H9 (cell line): ENCODE measurements around the gene PIP4K2A. TPM values are rescaled to one million over a fixed set of nuclear protein-coding genes. Genes with fewer than 3 reads are reported as not detected.

ENCODE experiments used
- DNase-seq: peaks from one replicate; pipeline ENCODE4 v3.0.0-alpha.2; 2017
- H2AFZ ChIP-seq: one replicate; pipeline ENCODE4 v1.6.1; 2013; ENCODE audit warnings: mild to moderate bottlenecking, low read length, control low read depth, moderate library complexity
- H2AK5ac ChIP-seq: 2 replicates; pipeline ENCODE4 v1.6.1; 2013; ENCODE audit warnings: low read length, control low read depth, mixed read lengths; ENCODE audit not compliant: insufficient read length
- H2BK120ac ChIP-seq: one replicate; pipeline ENCODE4 v1.6.1; 2013; ENCODE audit warnings: low read depth, mild to moderate bottlenecking, low read length, control low read depth, inconsistent platforms; ENCODE audit not compliant: poor library complexity, severe bottlenecking
- H2BK12ac ChIP-seq: 2 replicates; pipeline ENCODE4 v1.6.1; 2013; ENCODE audit warnings: low read length, control low read depth, mixed read lengths, low read depth; ENCODE audit not compliant: insufficient read length
- H2BK15ac ChIP-seq: 2 replicates; pipeline ENCODE4 v1.6.1; 2013; ENCODE audit warnings: low read depth, low read length, control low read depth
- H2BK20ac ChIP-seq: one replicate; pipeline ENCODE4 v1.6.1; 2013; ENCODE audit warnings: low read depth, mild to moderate bottlenecking, low read length, control low read depth, inconsistent platforms; ENCODE audit not compliant: poor library complexity, severe bottlenecking
- H2BK5ac ChIP-seq: 2 replicates; pipeline ENCODE4 v1.6.1; 2013; ENCODE audit warnings: low read length, control low read depth, mixed read lengths; ENCODE audit not compliant: insufficient read length
- H3K14ac ChIP-seq: 2 replicates; pipeline ENCODE4 v1.6.1; 2013; ENCODE audit warnings: low read length, control low read depth; ENCODE audit not compliant: insufficient read depth
- H3K18ac ChIP-seq: 2 replicates; pipeline ENCODE4 v1.6.1; 2013; ENCODE audit warnings: low read depth, mild to moderate bottlenecking, mixed read lengths, low read length, control low read depth; ENCODE audit not compliant: insufficient read length
- H3K23ac ChIP-seq: 2 replicates; pipeline ENCODE4 v1.6.1; 2013; ENCODE audit warnings: low read length, control low read depth, mixed read lengths, low read depth; ENCODE audit not compliant: insufficient read length
- H3K23me2 ChIP-seq: 2 replicates; pipeline ENCODE4 v1.6.1; 2013; ENCODE audit warnings: low read depth, mild to moderate bottlenecking, mixed read lengths, low read length, control low read depth; ENCODE audit not compliant: insufficient read length, poor library complexity, severe bottlenecking
- H3K27ac ChIP-seq: 2 replicates; pipeline ENCODE4 v1.5.1; 2013; ENCODE audit warnings: low read length, control low read depth, mixed read lengths, low read depth; ENCODE audit not compliant: insufficient read length
- H3K27me3 ChIP-seq: 2 replicates; pipeline ENCODE4 v1.6.1; 2013; ENCODE audit warnings: low read length, control low read depth, inconsistent platforms; ENCODE audit not compliant: insufficient read depth
- H3K4ac ChIP-seq: 2 replicates; pipeline ENCODE4 v1.6.1; 2013; ENCODE audit warnings: low read depth, mild to moderate bottlenecking, control low read depth, inconsistent platforms, low read length, moderate library complexity
- H3K4me1 ChIP-seq: 2 replicates; pipeline ENCODE4 v1.6.1; 2013; ENCODE audit warnings: low read length, control low read depth, inconsistent platforms; ENCODE audit not compliant: insufficient read depth
- H3K4me2 ChIP-seq: 2 replicates; pipeline ENCODE4 v1.6.1; 2013; ENCODE audit warnings: low read length, control low read depth, mixed read lengths; ENCODE audit not compliant: insufficient read length, insufficient read depth
- H3K56ac ChIP-seq: 2 replicates; pipeline ENCODE4 v1.6.1; 2013; ENCODE audit warnings: low read depth, mild to moderate bottlenecking, mixed read lengths, low read length, control low read depth; ENCODE audit not compliant: insufficient read length
- H3K79me1 ChIP-seq: 2 replicates; pipeline ENCODE4 v1.6.1; 2013; ENCODE audit warnings: low read depth, mild to moderate bottlenecking, moderate library complexity, low read length, control low read depth, inconsistent platforms; ENCODE audit not compliant: insufficient read depth, poor library complexity, severe bottlenecking
- H3K79me2 ChIP-seq: 2 replicates; pipeline ENCODE4 v1.6.1; 2013; ENCODE audit warnings: low read length, control low read depth, inconsistent platforms; ENCODE audit not compliant: insufficient read depth
- H3K9ac ChIP-seq: 2 replicates; pipeline ENCODE4 v1.6.1; 2013; ENCODE audit warnings: low read length, control low read depth, mixed read lengths; ENCODE audit not compliant: insufficient read length; ENCODE audit errors: extremely low read depth
- H3K9me3 ChIP-seq: one replicate; pipeline ENCODE4 v1.6.1; 2013; ENCODE audit warnings: low read depth, low read length, inconsistent platforms; ENCODE audit not compliant: control insufficient read depth
- H3T11ph ChIP-seq: one replicate; pipeline ENCODE4 v1.6.1; 2013; ENCODE audit warnings: mild to moderate bottlenecking, low read length, control low read depth, inconsistent platforms
- H4K20me1 ChIP-seq: one replicate; pipeline ENCODE4 v1.6.1; 2013; ENCODE audit not compliant: control insufficient read depth, insufficient read length, insufficient read depth
- H4K5ac ChIP-seq: 2 replicates; pipeline ENCODE4 v1.6.1; 2013; ENCODE audit warnings: low read depth, mild to moderate bottlenecking, mixed read lengths, low read length, control low read depth; ENCODE audit not compliant: insufficient read length
- H4K8ac ChIP-seq: replicated peaks from 2 replicates; pipeline ENCODE4 v1.6.1; 2013; ENCODE audit warnings: low read length, control low read depth, mixed read lengths, low read depth; ENCODE audit not compliant: insufficient read length
- H4K91ac ChIP-seq: 2 replicates; pipeline ENCODE4 v1.6.1; 2013; ENCODE audit warnings: low read depth, mild to moderate bottlenecking, moderate library complexity, mixed read lengths, low read length, control low read depth; ENCODE audit not compliant: insufficient read length
- H3K27ac Mint-ChIP-seq, 3 experiments: 2 replicates in 2 of 3; 3 replicates in 1 of 3; pipeline ENCODE4 v1.8.0; 2020 to 2021; ENCODE audit warnings: mixed read lengths in 3 of 3, mild to moderate bottlenecking in 1 of 3, moderate library complexity in 1 of 3
- H3K27me3 Mint-ChIP-seq: 2 replicates; pipeline ENCODE4 v1.8.0; 2021; ENCODE audit warnings: low read depth, mild to moderate bottlenecking, moderate library complexity, mixed read lengths
- H3K36me3 Mint-ChIP-seq, 3 experiments: 2 replicates in 2 of 3; 3 replicates in 1 of 3; pipeline ENCODE4 v1.8.0; 2020 to 2021; ENCODE audit warnings: low read depth in 3 of 3, mixed read lengths in 3 of 3; ENCODE audit not compliant: insufficient read depth in 1 of 3
- H3K4me1 Mint-ChIP-seq, 2 experiments: 2 replicates each; pipeline ENCODE4 v1.8.0; 2020; ENCODE audit warnings: mixed read lengths in 2 of 2
- H3K4me3 Mint-ChIP-seq, 2 experiments: 2 replicates in 1 of 2; 3 replicates in 1 of 2; pipeline ENCODE4 v1.8.0; 2020 to 2021; ENCODE audit warnings: mild to moderate bottlenecking in 2 of 2, mixed read lengths in 2 of 2, moderate library complexity in 1 of 2
- H3K9me3 Mint-ChIP-seq, 2 experiments: 2 replicates in 1 of 2; 3 replicates in 1 of 2; pipeline ENCODE4 v1.8.0; 2020; ENCODE audit warnings: mild to moderate bottlenecking in 2 of 2, mixed read lengths in 2 of 2, moderate library complexity in 1 of 2
- CTCF ChIP-seq: fragments of 200-600 bp; sonication (generic); conservative IDR thresholded peaks from 3 replicates; pipeline ENCODE4 v1.8.0; 2021; ENCODE audit warnings: antibody characterized with exemption, mild to moderate bottlenecking
- WGBS: extraction: QIAGEN DNeasy Blood & Tissue Kit; methylation state at CpG from one replicate; pipeline ENCODE4 v1.1.7; 2013; ENCODE audit warnings: missing lambda C conversion rate, low lambda C conversion rate, mixed read lengths; ENCODE audit not compliant: insufficient read length; ENCODE audit errors: extremely low coverage; 5-methylcytosine and 5-hydroxymethylcytosine counted together
- total RNA-seq: library from RNA; stranded (reverse); gene quantifications from 2 replicates; pipeline ENCODE4 v1.2.1, GENCODE V29; 2021

PIP4K2A gene
- total RNA-seq, 1 experiment from 2014 or later: 33.6 TPM

GRCh38 chr10:22679608-22680007, 34.8 kb downstream of the PIP4K2A start:
- no peak overlapping the region for H4K91ac ChIP-seq
- H2BK20ac ChIP-seq: no peak overlapping the region
- WGBS: no CpG with 5 or more reads among the region's 1 CpG
- H3K23ac ChIP-seq: no peak overlapping the region
- H2AFZ ChIP-seq: no peak overlapping the region
- H3K27ac ChIP-seq: no peak overlapping the region
- H2BK12ac ChIP-seq: no peak overlapping the region
- no peaks in the 10 kb centered on the region for H3K27me3 Mint-ChIP-seq
- no peak overlapping the region for H3K4me2 ChIP-seq
- no peak overlapping the region for H2AK5ac ChIP-seq
- no peak for DNase-seq
- H3K79me1 ChIP-seq: no peaks in the 10 kb centered on the region
- no peak overlapping the region; a peak in 1 of 5 replicates for H3K4me3 Mint-ChIP-seq
- no peak overlapping the region for H3K4ac ChIP-seq
- peaks cover 53 to 59% of the 10 kb centered on the region in 2 experiments for H3K4me1 Mint-ChIP-seq
- no peak overlapping the region for H2BK120ac ChIP-seq
- no peaks in the 10 kb centered on the region for H3K9me3 ChIP-seq
- TF ChIP-seq CTCF: no peak
- no peak overlapping the region for H4K5ac ChIP-seq
- H3K23me2 ChIP-seq: no peaks in the 10 kb centered on the region
- no peak overlapping the region for H3K18ac ChIP-seq
- H3K4me1 ChIP-seq: peaks cover 20% of the 10 kb centered on the region
- H3K79me2 ChIP-seq: peaks cover 10% of the 10 kb centered on the region; the same call in 1 of the 2 replicates
- H3T11ph ChIP-seq: no peak overlapping the region
- no peak overlapping the region for H2BK5ac ChIP-seq
- H3K56ac ChIP-seq: no peak overlapping the region
- H3K9me3 Mint-ChIP-seq: no peaks in the 10 kb centered on the region; a peak in 1 of 5 replicates
- no peaks in the 10 kb centered on the region for H3K27me3 ChIP-seq
- no peak overlapping the region for H4K8ac ChIP-seq
- no peaks in the 10 kb centered on the region for H3K36me3 Mint-ChIP-seq
- H3K14ac ChIP-seq: no peak overlapping the region
- H3K27ac Mint-ChIP-seq: no peak overlapping the region
- H4K20me1 ChIP-seq: no peaks in the 10 kb centered on the region
- H3K9ac ChIP-seq: no peak overlapping the region
- no peak overlapping the region for H2BK15ac ChIP-seq
